GM12891 (cell line): ENCODE results near the gene ITGB4.

ENCODE experiments used
- DNase-seq: peaks from one replicate; pipeline ENCODE4 v3.0.0; 2011; ENCODE audit warnings: low spot score; ENCODE audit not compliant: insufficient read length
- FAIRE-seq: peaks from 2 replicates; lab custom pipeline; 2011; peaks lifted over from hg19 to GRCh38; lab: Jason Lieb, UNC
- PAX5 ChIP-seq: IDR thresholded peaks from 2 replicates; pipeline ENCODE4 v1.6.1; 2011; ENCODE audit warnings: low read length, moderate library complexity, mild to moderate bottlenecking; ENCODE audit not compliant: insufficient read depth, severe bottlenecking
- POLR2A ChIP-seq: IDR thresholded peaks from 2 replicates; pipeline ENCODE4 v1.6.1; 2011; ENCODE audit warnings: low read depth, low read length, control low read depth
- POLR2AphosphoS5 ChIP-seq: IDR thresholded peaks from 2 replicates; pipeline ENCODE4 v1.6.1; 2011; ENCODE audit warnings: low read depth, low read length, control low read depth
- POU2F2 ChIP-seq: IDR thresholded peaks from 2 replicates; pipeline ENCODE4 v1.6.1; 2011; ENCODE audit warnings: low read depth, mild to moderate bottlenecking, control low read depth, low read length, moderate library complexity
- SPI1 ChIP-seq: IDR thresholded peaks from 2 replicates; pipeline ENCODE4 v1.6.1; 2011; ENCODE audit warnings: low read depth, low read length, control low read depth
- TAF1 ChIP-seq: IDR thresholded peaks from 2 replicates; pipeline ENCODE4 v1.6.1; 2011; ENCODE audit warnings: low read depth, low read length, control low read depth

ITGB4 gene

DNA sequence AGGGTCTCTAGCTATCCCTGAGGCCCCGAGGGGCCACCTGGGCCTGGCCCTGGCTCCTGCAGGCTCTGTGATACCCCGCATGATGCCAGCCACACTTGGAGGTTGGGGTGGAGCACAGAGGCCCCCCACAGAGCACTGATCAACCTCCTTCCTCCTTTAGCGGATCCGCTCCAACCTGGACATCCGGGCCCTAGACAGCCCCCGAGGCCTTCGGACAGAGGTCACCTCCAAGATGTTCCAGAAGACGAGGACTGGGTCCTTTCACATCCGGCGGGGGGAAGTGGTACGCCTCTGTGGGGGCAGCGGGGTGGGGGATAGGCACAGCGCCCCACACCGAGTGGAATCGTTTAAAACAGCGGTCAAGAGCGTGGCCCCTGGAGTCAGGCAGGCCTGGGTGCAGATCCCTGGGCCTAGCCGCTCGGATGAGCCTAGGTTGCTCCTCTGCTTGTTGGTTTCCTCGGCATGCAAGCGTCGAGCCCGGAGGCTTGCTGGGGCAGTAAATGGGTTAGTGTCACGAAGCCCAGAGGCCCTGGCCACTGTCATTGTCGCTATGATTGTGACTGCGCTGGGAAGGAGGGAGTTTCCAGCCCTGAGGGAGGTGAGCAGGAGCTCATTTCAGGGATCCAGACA, 9.9 kb downstream of the ITGB4 start:
- FAIRE-seq (no peak), DNase-seq (no peak)
- TF ChIP-seq SPI1 (no peak), POLR2A (no peak), POLR2AphosphoS5 (no peak), TAF1 (no peak), PAX5 (no peak), POU2F2 (no peak)

- FAIRE-seq = no peak
- TF ChIP-seq POLR2AphosphoS5 (no peak), SPI1 (no peak), PAX5 (no peak), POLR2A (no peak), POU2F2 (no peak), TAF1 (no peak)
- DNase-seq = no peak
Measured at GRCh38 chr17:75731716-75732498, 10.6 kb downstream of the ITGB4 start.

GRCh38 chr17:75733471-75733870, 12.2 kb downstream of the ITGB4 start:
- FAIRE-seq (no peak), DNase-seq (no peak)
- TF ChIP-seq PAX5 (no peak), POU2F2 (no peak), POLR2AphosphoS5 (no peak), SPI1 (no peak), TAF1 (no peak), POLR2A (no peak)

DNA sequence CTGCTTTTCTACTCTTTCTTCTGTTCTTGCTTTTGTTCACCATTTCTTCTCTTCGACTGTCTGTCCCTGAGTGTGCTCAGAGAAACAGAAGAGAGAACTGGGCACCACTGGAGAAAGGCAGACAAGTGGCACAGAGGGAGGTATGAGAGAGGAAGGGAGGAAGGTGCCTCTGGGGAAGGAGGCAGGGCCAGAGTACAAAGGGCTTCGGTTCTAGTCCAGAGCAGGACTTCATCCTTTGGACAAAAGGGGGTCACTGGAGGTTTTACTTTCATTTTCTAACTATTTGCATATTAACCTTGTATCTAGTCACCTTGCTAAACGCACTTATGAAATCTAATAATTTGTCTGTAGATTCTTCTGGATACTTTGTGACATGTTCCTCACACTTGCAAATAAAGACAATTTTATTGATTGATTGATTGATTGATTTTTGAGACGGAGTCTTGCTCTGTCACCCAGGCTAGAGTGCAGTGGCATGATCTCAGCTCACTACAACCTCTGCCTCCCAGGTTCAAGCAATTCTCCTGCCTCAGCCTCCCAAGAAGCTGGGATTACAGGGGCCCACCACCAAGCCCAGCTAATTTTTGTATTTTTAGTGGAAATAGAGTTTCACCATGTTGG, 13.5 kb downstream of the ITGB4 start:
- no peak for FAIRE-seq
- DNase-seq = no peak
- TF ChIP-seq POU2F2 (0 out of 2 replicates have a peak, but pooled peaks have one; percentile 40), POLR2A (no peak)

DNA sequence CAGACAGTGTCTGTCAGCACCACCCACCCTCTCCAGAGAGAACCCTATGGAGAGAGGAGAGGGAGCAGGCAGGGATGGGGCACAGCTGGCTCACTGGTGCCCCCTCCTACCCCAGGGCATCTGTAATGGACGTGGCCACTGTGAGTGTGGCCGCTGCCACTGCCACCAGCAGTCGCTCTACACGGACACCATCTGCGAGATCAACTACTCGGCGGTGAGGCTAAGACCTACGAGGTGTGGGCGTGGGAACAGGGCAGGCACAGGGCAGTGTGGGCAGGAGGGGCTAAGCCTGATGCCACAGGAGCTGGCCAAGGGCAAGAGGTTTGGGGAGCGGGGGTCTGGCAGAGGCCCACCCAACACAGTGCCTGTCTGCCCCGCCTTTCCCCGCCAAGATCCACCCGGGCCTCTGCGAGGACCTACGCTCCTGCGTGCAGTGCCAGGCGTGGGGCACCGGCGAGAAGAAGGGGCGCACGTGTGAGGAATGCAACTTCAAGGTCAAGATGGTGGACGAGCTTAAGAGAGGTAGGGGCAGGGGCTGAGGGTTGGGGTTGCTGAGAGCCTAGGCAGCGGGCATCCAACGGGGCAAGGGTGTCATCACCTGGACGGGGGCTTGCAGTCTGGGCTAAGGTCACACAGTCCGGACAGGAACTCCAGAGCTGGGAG, 15.0 kb downstream of the ITGB4 start:
- FAIRE-seq (no peak), DNase-seq (no peak)
- TF ChIP-seq POU2F2 = no peak
- no peak for TF ChIP-seq TAF1
- TF ChIP-seq PAX5 = no peak
- no peak for TF ChIP-seq POLR2A
- TF ChIP-seq SPI1 = no peak
- no peak for TF ChIP-seq POLR2AphosphoS5

GRCh38 chr17:75737133-75737962, 16.1 kb downstream of the ITGB4 start:
- DNase-seq = no peak
- no peak for FAIRE-seq
- TF ChIP-seq PAX5 (no peak), POU2F2 (no peak), SPI1 (no peak), POLR2AphosphoS5 (no peak), POLR2A (no peak), TAF1 (no peak)

- TF ChIP-seq POLR2A = no peak
- no peak for TF ChIP-seq TAF1
- TF ChIP-seq PAX5 = no peak
- TF ChIP-seq SPI1 = 0 out of 2 replicates have a peak, but pooled peaks have one; percentile 37
- no peak for TF ChIP-seq POLR2AphosphoS5
- FAIRE-seq = peak; percentile 65
- DNase-seq = peak; percentile 67
Measured at GRCh38 chr17:75738218-75738802, 17.1 kb downstream of the ITGB4 start.

GRCh38 chr17:75739174-75739573, 17.9 kb downstream of the ITGB4 start:
- DNase-seq (no peak), FAIRE-seq (no peak)
- TF ChIP-seq SPI1 (no peak), TAF1 (no peak), POLR2A (no peak), POLR2AphosphoS5 (no peak), PAX5 (no peak)
